SK-N-SH (cell line): Measurements from ENCODE around the gene CARTPT. TPM values are rescaled to one million over a fixed set of nuclear protein-coding genes. Genes with fewer than 3 reads are reported as not detected.

ENCODE experiments used
- CTCF ChIA-PET: fragments of 300-600, 350-600 bp; formaldehyde crosslinking; extraction: SDS; loops from one replicate; lab custom pipeline; 2021; lab: Yijun Ruan, JAX
- POLR2A ChIA-PET: fragments of 350-600 bp; sonication (Branson Sonifier 250); formaldehyde crosslinking; extraction: SDS; loops from one replicate; lab custom pipeline; 2020; ENCODE audit warnings: antibody characterized with exemption, inconsistent platforms; lab: Yijun Ruan, JAX
- DNase-seq: peaks from one replicate; pipeline ENCODE4 v3.0.0; 2012
- H2AFZ ChIP-seq: fragments of 200-600 bp; sonication (generic); 2 replicates; pipeline ENCODE4 v1.8.1; 2016; ENCODE audit warnings: antibody characterized with exemption, mild to moderate bottlenecking, low read depth
- H3F3A ChIP-seq: fragments of 200-600 bp; sonication (generic); replicated peaks from 2 replicates; pipeline ENCODE3; 2016; ENCODE audit warnings: antibody characterized with exemption, mild to moderate bottlenecking; ENCODE audit not compliant: insufficient read depth
- H3K27ac ChIP-seq, 2 experiments: fragments of 200-500 bp in 1 of 2; fragments of 200-600 bp in 1 of 2; sonication (Bioruptor generic) in 1 of 2; sonication (generic), shearing (Covaris generic) in 1 of 2; 2 replicates each; pipeline versions ENCODE4 v1.5.1 to v1.6.1; 2014 to 2016; ENCODE audit warnings: low read depth in 2 of 2, inconsistent platforms in 1 of 2, low read length in 1 of 2, mild to moderate bottlenecking in 1 of 2, mixed read lengths in 1 of 2
- H3K27me3 ChIP-seq: fragments of 200-600 bp; sonication (generic), shearing (Covaris generic); 2 replicates; pipeline ENCODE4 v1.6.1; 2016; ENCODE audit warnings: mixed run types; ENCODE audit not compliant: insufficient read depth
- H3K36me3 ChIP-seq, 2 experiments: fragments of 200-500 bp in 1 of 2; fragments of 200-600 bp in 1 of 2; sonication (Bioruptor generic) in 1 of 2; sonication (generic) in 1 of 2; replicated peaks in 1 of 2; 2 replicates each; pipeline versions ENCODE3 to v1.5.1; 2014 to 2016; ENCODE audit warnings: low read length in 1 of 2, mild to moderate bottlenecking in 1 of 2; ENCODE audit not compliant: insufficient read depth in 2 of 2, control insufficient read depth in 1 of 2
- H3K4me1 ChIP-seq, 2 experiments: fragments of 200-500 bp in 1 of 2; fragments of 200-600 bp in 1 of 2; sonication (Bioruptor generic) in 1 of 2; sonication (generic), shearing (Covaris generic) in 1 of 2; 2 replicates each; pipeline versions ENCODE4 v1.5.1 to v1.6.1; 2014 to 2016; ENCODE audit warnings: low read depth in 1 of 2, low read length in 1 of 2, mixed run types in 1 of 2; ENCODE audit not compliant: insufficient read depth in 2 of 2, control insufficient read depth in 1 of 2
- H3K4me2 ChIP-seq: fragments of 200-600 bp; sonication (generic), shearing (Covaris generic); 2 replicates; pipeline ENCODE4 v1.6.1; 2017; ENCODE audit warnings: mixed run types
- H3K4me3 ChIP-seq, 2 experiments: fragments of 200-500 bp in 1 of 2; fragments of 200-600 bp in 1 of 2; sonication (Bioruptor generic) in 1 of 2; sonication (generic), shearing (Covaris generic) in 1 of 2; 2 replicates each; pipeline versions ENCODE4 v1.5.1 to v1.8.1; 2014 to 2016; ENCODE audit warnings: low read depth in 2 of 2, inconsistent platforms in 1 of 2, low read length in 1 of 2, mild to moderate bottlenecking in 1 of 2, mixed read lengths in 1 of 2, moderate library complexity in 1 of 2
- H3K79me2 ChIP-seq: fragments of 200-600 bp; sonication (generic); 2 replicates; pipeline ENCODE4 v1.8.1; 2017; ENCODE audit warnings: mild to moderate bottlenecking; ENCODE audit not compliant: insufficient read depth
- H3K9ac ChIP-seq: fragments of 200-600 bp; sonication (generic); 2 replicates; pipeline ENCODE4 v1.6.1; 2017; ENCODE audit warnings: mixed run types
- H3K9me2 ChIP-seq: fragments of 200-600 bp; sonication (generic); 2 replicates; pipeline ENCODE4 v1.6.1; 2017; ENCODE audit warnings: mixed run types
- H3K9me3 ChIP-seq: fragments of 200-600 bp; sonication (generic); 2 replicates; pipeline ENCODE4 v1.6.1; 2017; ENCODE audit warnings: mixed run types, mild to moderate bottlenecking, moderate library complexity
- H4K20me1 ChIP-seq: fragments of 200-600 bp; sonication (generic); 2 replicates; pipeline ENCODE4 v1.6.1; 2017; ENCODE audit warnings: mild to moderate bottlenecking, mixed run types; ENCODE audit not compliant: insufficient read depth
- FOSL2 ChIP-seq: IDR thresholded peaks from 2 replicates; pipeline ENCODE4 v1.4.0; 2012; ENCODE audit warnings: low read depth, mild to moderate bottlenecking, moderate library complexity, borderline replicate concordance
- FOXJ3 ChIP-seq: sonication (generic); formaldehyde crosslinking; IDR thresholded peaks from 2 replicates; pipeline ENCODE4 v1.5.1; 2020; ENCODE audit warnings: mild to moderate bottlenecking, missing genetic modification reagents
- REST ChIP-seq: IDR thresholded peaks from 2 replicates; pipeline ENCODE4 v1.6.1; 2012; ENCODE audit warnings: mild to moderate bottlenecking, low read depth, low read length, moderate library complexity
- SMC3 ChIP-seq: IDR thresholded peaks from 2 replicates; pipeline ENCODE4 v1.6.1; 2012; ENCODE audit warnings: low read depth, low read length, improper control_type of control experiment
- TCF12 ChIP-seq: IDR thresholded peaks from 2 replicates; pipeline ENCODE4 v1.4.0; 2012
- TEAD4 ChIP-seq: IDR thresholded peaks from 2 replicates; pipeline ENCODE4 v1.4.0; 2012; ENCODE audit warnings: mild to moderate bottlenecking, borderline replicate concordance; ENCODE audit not compliant: insufficient read depth
- WGBS: methylation state at CpG from one replicate; pipeline ENCODE4 v1.1.6; 2017; ENCODE audit warnings: low lambda C conversion rate; 5-methylcytosine and 5-hydroxymethylcytosine counted together
- polyA plus RNA-seq, 3 experiments: library from polyadenylated mRNA; depleted of rRNA; stranded (reverse); fragments of >200 nt; gene quantifications; 2 replicates each; pipeline ENCODE4 v1.2.3, GENCODE V29; 2012
- TF ChIP-seq, protein P1 (sequence below): IDR thresholded peaks from 2 replicates; pipeline ENCODE4 v1.4.0; 2012; ENCODE audit warnings: low read depth, borderline replicate concordance
- TF ChIP-seq, protein P2 (sequence below): IDR thresholded peaks from 2 replicates; pipeline ENCODE4 v1.4.0; 2012; ENCODE audit warnings: low read depth, borderline replicate concordance
- TF ChIP-seq, protein P3 (sequence below): IDR thresholded peaks from 2 replicates; pipeline ENCODE4 v1.4.0; 2012; ENCODE audit warnings: low read depth

The CARTPT gene
- polyA plus RNA-seq, 1 of the 3 experiments (the other 2 are of a cell fraction), result not detected

DNA sequence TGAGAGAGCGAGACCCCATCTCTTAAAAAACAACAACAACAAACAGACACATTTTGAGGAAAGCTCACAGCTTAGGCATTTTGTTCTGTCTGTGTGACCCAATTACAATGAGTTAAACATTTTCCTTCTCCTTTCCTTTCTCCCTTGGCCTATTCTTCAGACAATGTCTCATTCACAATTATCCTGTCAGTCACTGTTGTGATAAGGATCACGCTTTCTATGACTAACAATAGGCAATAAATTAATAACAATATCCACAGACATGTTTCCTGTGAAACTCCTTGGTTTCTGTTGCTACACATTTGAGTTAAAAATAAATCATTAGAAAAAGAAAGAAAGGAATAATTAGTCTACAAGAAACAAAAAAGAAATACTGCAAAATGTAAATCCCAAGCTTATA lies 19.8 kb upstream of the CARTPT start (continued):
- TF ChIP-seq TEAD4 (no peak), TCF12 (no peak)
- TF ChIP-seq, protein P1, sequence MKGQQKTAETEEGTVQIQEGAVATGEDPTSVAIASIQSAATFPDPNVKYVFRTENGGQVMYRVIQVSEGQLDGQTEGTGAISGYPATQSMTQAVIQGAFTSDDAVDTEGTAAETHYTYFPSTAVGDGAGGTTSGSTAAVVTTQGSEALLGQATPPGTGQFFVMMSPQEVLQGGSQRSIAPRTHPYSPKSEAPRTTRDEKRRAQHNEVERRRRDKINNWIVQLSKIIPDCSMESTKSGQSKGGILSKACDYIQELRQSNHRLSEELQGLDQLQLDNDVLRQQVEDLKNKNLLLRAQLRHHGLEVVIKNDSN, result no peak

GRCh38 chr5:71699751-71700150 lies 19.3 kb upstream of the CARTPT start:
- Histone ChIP-seq H2AFZ (no peak overlapping the region), H3K4me3 (no peak overlapping the region), H4K20me1 (no peaks in the 10 kb centered on the region), H3K27ac (no peak overlapping the region), H3K9ac (no peak overlapping the region), H3K79me2 (no peaks in the 10 kb centered on the region), H3K9me3 (no peaks in the 10 kb centered on the region), H3K27me3 (no peaks in the 10 kb centered on the region; the same call in 1 of the 2 replicates), H3F3A (no peaks in the 10 kb centered on the region), H3K4me2 (no peak overlapping the region), H3K4me1 (peaks cover 0 to 13% of the 10 kb centered on the region in 2 experiments; a peak in 2 of 4 replicates), H3K9me2 (no peaks in the 10 kb centered on the region), H3K36me3 (no peaks in the 10 kb centered on the region)
- no peak for DNase-seq
- ChIA-PET POLR2A (no interaction called here), CTCF (interaction anchor here (1.3 to 1.5 kb wide), 3 partner anchors 14 to 58 kb away, joined by 3 to 5 read pairs (median 4); no protein-coding TSS in a partner anchor)
- WGBS, result 75% methylated on average over 2 of the region's 2 CpGs
- TF ChIP-seq REST (no peak), SMC3 (no peak), FOXJ3 (CRISPR knock-in tag) (no peak), FOSL2 (no peak)
- TF ChIP-seq, protein P2, sequence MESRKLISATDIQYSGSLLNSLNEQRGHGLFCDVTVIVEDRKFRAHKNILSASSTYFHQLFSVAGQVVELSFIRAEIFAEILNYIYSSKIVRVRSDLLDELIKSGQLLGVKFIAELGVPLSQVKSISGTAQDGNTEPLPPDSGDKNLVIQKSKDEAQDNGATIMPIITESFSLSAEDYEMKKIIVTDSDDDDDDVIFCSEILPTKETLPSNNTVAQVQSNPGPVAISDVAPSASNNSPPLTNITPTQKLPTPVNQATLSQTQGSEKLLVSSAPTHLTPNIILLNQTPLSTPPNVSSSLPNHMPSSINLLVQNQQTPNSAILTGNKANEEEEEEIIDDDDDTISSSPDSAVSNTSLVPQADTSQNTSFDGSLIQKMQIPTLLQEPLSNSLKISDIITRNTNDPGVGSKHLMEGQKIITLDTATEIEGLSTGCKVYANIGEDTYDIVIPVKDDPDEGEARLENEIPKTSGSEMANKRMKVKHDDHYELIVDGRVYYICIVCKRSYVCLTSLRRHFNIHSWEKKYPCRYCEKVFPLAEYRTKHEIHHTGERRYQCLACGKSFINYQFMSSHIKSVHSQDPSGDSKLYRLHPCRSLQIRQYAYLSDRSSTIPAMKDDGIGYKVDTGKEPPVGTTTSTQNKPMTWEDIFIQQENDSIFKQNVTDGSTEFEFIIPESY, result no peak
- TF ChIP-seq, protein P3, sequence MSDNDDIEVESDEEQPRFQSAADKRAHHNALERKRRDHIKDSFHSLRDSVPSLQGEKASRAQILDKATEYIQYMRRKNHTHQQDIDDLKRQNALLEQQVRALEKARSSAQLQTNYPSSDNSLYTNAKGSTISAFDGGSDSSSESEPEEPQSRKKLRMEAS, result no peak
